Neural progenitor cell (in vitro differentiated cells): ENCODE data around the gene FRS3. TPM values are rescaled to one million over a fixed set of nuclear protein-coding genes. Genes with fewer than 3 reads are reported as not detected.

Experiments used
- DNase-seq: peaks from one replicate; pipeline ENCODE4 v3.0.0-alpha.2; 2016; ENCODE audit warnings: low spot score
- H2AFZ ChIP-seq: fragments of 200-600 bp; sonication (generic); replicated peaks from 2 replicates; pipeline ENCODE4 v1.6.1; 2016; ENCODE audit warnings: antibody characterized with exemption
- H3F3A ChIP-seq: fragments of 200-600 bp; sonication (generic); 2 replicates; pipeline ENCODE4 v1.6.1; 2016; ENCODE audit warnings: antibody characterized with exemption, low read depth
- H3K27ac ChIP-seq: fragments of 200-600 bp; sonication (generic); 2 replicates; pipeline ENCODE4 v1.5.1; 2016; ENCODE audit warnings: mild to moderate bottlenecking
- H3K27me3 ChIP-seq: fragments of 200-600 bp; sonication (generic); 2 replicates; pipeline ENCODE4 v1.6.1; 2016; ENCODE audit warnings: mild to moderate bottlenecking, moderate library complexity
- H3K36me3 ChIP-seq: fragments of 200-600 bp; sonication (generic); 2 replicates; pipeline ENCODE4 v1.5.1; 2016
- H3K4me1 ChIP-seq: fragments of 200-600 bp; sonication (generic); 2 replicates; pipeline ENCODE4 v1.6.1; 2016; ENCODE audit warnings: mixed run types
- H3K4me2 ChIP-seq: fragments of 200-600 bp; sonication (generic); 2 replicates; pipeline ENCODE4 v1.6.1; 2016
- H3K4me3 ChIP-seq: fragments of 200-600 bp; sonication (generic); 2 replicates; pipeline ENCODE4 v1.5.1; 2016
- H3K79me2 ChIP-seq: fragments of 200-600 bp; sonication (generic); 2 replicates; pipeline ENCODE4 v1.6.1; 2016; ENCODE audit warnings: low read depth
- H3K9ac ChIP-seq: fragments of 200-600 bp; sonication (generic); 2 replicates; pipeline ENCODE4 v1.6.1; 2016
- H3K9me3 ChIP-seq: fragments of 200-600 bp; sonication (generic); 2 replicates; pipeline ENCODE4 v1.5.1; 2016; ENCODE audit warnings: low read depth
- H4K20me1 ChIP-seq: fragments of 200-600 bp; sonication (generic); 2 replicates; pipeline ENCODE4 v1.6.1; 2016; ENCODE audit warnings: low read depth
- H3K27ac Mint-ChIP-seq: 3 replicates; pipeline ENCODE4 v1.8.0; 2021; ENCODE audit warnings: mixed read lengths
- H3K27me3 Mint-ChIP-seq: 2 replicates; pipeline ENCODE4 v1.8.0; 2022; ENCODE audit warnings: low read depth, mild to moderate bottlenecking, inconsistent platforms, moderate library complexity, mixed read lengths; ENCODE audit not compliant: insufficient read depth
- H3K36me3 Mint-ChIP-seq: 3 replicates; pipeline ENCODE4 v1.8.0; 2021; ENCODE audit warnings: mixed read lengths
- H3K4me1 Mint-ChIP-seq: 3 replicates; pipeline ENCODE4 v1.8.0; 2021; ENCODE audit warnings: mixed read lengths
- H3K4me3 Mint-ChIP-seq: 3 replicates; pipeline ENCODE4 v1.8.0; 2021; ENCODE audit warnings: mild to moderate bottlenecking, moderate library complexity, mixed read lengths
- H3K9me3 Mint-ChIP-seq: 3 replicates; pipeline ENCODE4 v1.8.0; 2020; ENCODE audit warnings: mixed read lengths
- EZH2 ChIP-seq: fragments of 200-600 bp; sonication (generic); IDR thresholded peaks from 2 replicates; pipeline ENCODE4 v1.6.1; 2017; ENCODE audit warnings: antibody characterized with exemption, mild to moderate bottlenecking, moderate library complexity
- EZH2phosphoT487 ChIP-seq: fragments of 200-600 bp; sonication (generic); IDR thresholded peaks from 2 replicates; pipeline ENCODE4 v1.6.1; 2017; ENCODE audit warnings: antibody characterized with exemption
- total RNA-seq: library from RNA; depleted of rRNA; stranded (reverse); fragments of >200 nt; gene quantifications from 2 replicates; pipeline ENCODE4 v1.2.3, GENCODE V29; 2015; ENCODE audit warnings: low replicate concordance
- TF ChIP-seq, protein P1 (sequence below): fragments of 200-600 bp; sonication (generic); IDR thresholded peaks from 2 replicates; pipeline ENCODE4 v1.5.1; 2017; ENCODE audit warnings: antibody characterized with exemption, mild to moderate bottlenecking

Gene FRS3
- total RNA-seq, 1 donor from 2014 or later = 1.9 TPM

DNA sequence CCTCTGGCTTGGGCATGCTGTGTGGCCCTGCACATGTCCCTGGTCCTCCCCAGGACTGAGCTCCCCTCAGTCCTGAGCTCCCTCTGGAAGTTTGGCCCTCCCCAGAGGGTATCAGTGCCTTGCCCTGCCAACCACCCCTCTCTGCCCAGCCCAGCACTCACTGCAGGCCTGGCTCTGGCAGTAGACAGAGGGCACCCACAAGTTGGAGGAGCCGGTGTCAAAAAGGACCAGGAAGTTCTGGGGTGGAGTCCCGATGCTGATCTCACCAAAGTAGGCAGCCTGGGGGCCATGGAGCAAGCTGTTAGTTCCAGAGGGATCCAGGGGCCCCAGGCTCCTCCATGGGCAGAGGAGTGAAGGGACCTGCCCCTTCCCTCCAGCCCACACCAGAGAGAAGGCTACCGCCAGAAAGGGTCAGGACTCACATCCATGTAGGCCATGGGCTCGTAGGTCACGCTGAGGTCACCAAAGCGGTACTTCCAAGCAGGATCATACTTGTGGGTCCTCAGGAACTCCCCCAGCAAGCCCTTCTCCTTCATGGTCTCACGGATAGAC, 35.4 kb downstream of the FRS3 start:
- Histone ChIP-seq H3K9me3 (no peaks in the 10 kb centered on the region), H3K4me1 (peaks cover 4% of the 10 kb centered on the region), H3K36me3 (no peaks in the 10 kb centered on the region), H4K20me1 (no peaks in the 10 kb centered on the region), H3K79me2 (no peaks in the 10 kb centered on the region), H3K27ac (no peak overlapping the region), H3K4me2 (no peak overlapping the region), H3K9ac (no peak overlapping the region), H2AFZ (no peak overlapping the region), H3K4me3 (no peak overlapping the region), H3F3A (no peaks in the 10 kb centered on the region), H3K27me3 (no peaks in the 10 kb centered on the region)
- H3K4me3 Mint-ChIP-seq = no peak overlapping the region
- no peaks in the 10 kb centered on the region for H3K9me3 Mint-ChIP-seq
- H3K4me1 Mint-ChIP-seq = no peaks in the 10 kb centered on the region
- no peak for DNase-seq
- no peak overlapping the region for H3K27ac Mint-ChIP-seq
- H3K36me3 Mint-ChIP-seq = no peaks in the 10 kb centered on the region
- TF ChIP-seq, protein P1, sequence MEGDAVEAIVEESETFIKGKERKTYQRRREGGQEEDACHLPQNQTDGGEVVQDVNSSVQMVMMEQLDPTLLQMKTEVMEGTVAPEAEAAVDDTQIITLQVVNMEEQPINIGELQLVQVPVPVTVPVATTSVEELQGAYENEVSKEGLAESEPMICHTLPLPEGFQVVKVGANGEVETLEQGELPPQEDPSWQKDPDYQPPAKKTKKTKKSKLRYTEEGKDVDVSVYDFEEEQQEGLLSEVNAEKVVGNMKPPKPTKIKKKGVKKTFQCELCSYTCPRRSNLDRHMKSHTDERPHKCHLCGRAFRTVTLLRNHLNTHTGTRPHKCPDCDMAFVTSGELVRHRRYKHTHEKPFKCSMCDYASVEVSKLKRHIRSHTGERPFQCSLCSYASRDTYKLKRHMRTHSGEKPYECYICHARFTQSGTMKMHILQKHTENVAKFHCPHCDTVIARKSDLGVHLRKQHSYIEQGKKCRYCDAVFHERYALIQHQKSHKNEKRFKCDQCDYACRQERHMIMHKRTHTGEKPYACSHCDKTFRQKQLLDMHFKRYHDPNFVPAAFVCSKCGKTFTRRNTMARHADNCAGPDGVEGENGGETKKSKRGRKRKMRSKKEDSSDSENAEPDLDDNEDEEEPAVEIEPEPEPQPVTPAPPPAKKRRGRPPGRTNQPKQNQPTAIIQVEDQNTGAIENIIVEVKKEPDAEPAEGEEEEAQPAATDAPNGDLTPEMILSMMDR = no peak
- TF ChIP-seq EZH2phosphoT487 (no peak), EZH2 (no peak)
- H3K27me3 Mint-ChIP-seq = peaks cover 2% of the 10 kb centered on the region

DNA sequence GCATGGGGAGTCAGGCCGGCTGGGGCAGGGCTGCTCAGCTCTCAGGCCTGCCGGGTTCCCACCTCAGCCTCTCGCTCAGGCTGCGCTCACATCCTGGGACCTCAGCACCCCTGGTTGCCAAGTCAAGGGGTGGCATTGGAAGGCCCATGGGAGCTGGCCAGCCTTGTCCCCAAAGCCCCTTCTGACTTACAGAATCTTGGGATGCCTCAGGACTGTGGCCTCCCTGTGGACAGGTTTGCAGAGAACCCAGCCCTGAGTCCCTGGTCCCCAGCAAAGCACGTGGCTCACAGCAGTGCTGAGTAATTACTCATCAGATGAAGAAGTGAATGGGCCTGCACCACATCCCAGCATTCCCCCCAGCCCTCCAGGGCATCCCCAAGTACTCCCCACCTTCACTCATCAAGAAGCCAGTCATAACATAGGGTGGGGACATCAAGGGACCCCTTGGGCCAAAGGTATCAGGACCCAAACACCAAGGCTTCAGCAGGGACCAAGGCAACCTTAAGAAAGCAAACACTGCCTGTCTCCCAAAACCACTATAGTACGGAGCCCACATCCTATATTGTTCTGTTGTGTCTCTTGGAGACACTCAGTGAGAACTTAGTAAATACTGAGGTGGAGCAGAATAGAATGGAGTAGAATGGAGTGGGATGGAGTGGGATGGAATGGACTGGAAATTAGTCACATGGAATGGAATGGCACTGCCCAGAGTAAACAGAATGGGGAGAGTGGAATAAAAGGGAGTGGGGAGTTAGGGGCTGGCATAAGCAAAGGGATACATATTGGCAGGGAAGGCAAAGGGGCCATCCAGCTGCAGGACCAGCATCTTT, 36.1 kb downstream of the FRS3 start:
- Mint-ChIP-seq H3K36me3 (no peaks in the 10 kb centered on the region), H3K4me1 (peaks cover 2% of the 10 kb centered on the region)
- H2AFZ ChIP-seq = no peak overlapping the region

DNA sequence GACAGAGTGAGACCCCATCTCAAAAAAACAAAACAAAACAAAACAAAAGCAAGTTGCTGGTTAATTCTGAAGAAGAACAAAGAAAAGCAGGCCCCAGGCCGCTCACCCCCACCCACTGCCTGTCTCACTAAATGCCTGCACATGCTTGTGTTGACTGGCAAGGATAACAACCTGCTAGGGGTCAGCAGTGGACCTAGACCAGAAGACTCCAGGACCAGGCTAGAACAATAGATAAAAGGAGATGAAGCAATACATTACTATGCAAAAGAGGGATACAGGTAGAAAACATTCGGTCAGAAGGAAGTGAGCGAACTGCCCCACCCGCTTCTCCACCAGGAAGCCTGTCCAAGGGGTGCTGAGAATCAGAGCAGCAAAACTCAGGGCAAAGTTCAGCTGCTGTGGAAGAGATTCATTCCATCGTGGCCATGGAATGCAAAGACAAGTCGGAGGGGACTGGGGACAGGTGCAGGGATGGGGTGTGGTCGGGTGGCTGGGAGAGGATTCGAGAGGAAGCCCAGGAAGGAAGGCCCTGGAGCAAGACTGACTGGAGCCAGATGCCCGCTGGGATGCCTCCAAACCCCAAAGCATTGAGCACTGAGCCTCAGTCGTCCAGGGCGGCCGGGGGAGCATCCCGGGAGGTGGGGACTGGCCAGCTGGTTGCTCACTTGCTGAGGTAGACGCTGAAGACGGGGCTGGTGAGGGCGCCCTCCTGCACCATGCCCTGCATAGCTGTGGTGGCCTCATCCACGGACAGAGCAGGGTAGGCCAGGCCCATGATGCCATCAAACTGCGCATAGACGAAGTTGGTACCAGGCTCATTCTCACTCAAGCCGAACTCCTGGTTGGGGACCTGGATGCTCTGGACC, 37.8 kb downstream of the FRS3 start:
- no peak overlapping the region for H3K27ac Mint-ChIP-seq
- H3K9me3 ChIP-seq = no peaks in the 10 kb centered on the region

More for the DNA sequence above, 36.1 kb downstream of the FRS3 start:
- TF ChIP-seq EZH2phosphoT487 (no peak), EZH2 (no peak)
- TF ChIP-seq, protein P1 = no peak
- Mint-ChIP-seq H3K27me3 (peaks cover 6% of the 10 kb centered on the region), H3K27ac (peak overlapping the region; percentile 17), H3K9me3 (no peaks in the 10 kb centered on the region), H3K4me3 (no peak overlapping the region)
- no peak for DNase-seq
- no peaks in the 10 kb centered on the region for H3K79me2 ChIP-seq
- no peak overlapping the region for H3K4me2 ChIP-seq
- no peaks in the 10 kb centered on the region for H3F3A ChIP-seq
- no peaks in the 10 kb centered on the region for H3K36me3 ChIP-seq
- no peaks in the 10 kb centered on the region for H3K9me3 ChIP-seq
- H3K4me1 ChIP-seq = peaks cover 4% of the 10 kb centered on the region
- H3K27me3 ChIP-seq = no peaks in the 10 kb centered on the region
- no peak overlapping the region for H3K4me3 ChIP-seq
- H3K9ac ChIP-seq = no peak overlapping the region
- H4K20me1 ChIP-seq = no peaks in the 10 kb centered on the region
- H3K27ac ChIP-seq = no peak overlapping the region

More for the DNA sequence above, 37.8 kb downstream of the FRS3 start:
- no peak overlapping the region for H3K4me2 ChIP-seq
- no peaks in the 10 kb centered on the region for H3K36me3 ChIP-seq
- no peak overlapping the region for H3K9ac ChIP-seq
- H3K9me3 Mint-ChIP-seq = no peaks in the 10 kb centered on the region
- H3K4me1 ChIP-seq = peaks cover 4% of the 10 kb centered on the region
- H3K36me3 Mint-ChIP-seq = no peaks in the 10 kb centered on the region
- no peak for DNase-seq
- H3K4me1 Mint-ChIP-seq = peaks cover 2% of the 10 kb centered on the region
- no peak overlapping the region for H3K4me3 ChIP-seq
- peaks cover 6% of the 10 kb centered on the region for H3K27me3 Mint-ChIP-seq
- no peak overlapping the region for H3K27ac ChIP-seq
- H3K27me3 ChIP-seq = no peaks in the 10 kb centered on the region
- H3F3A ChIP-seq = no peaks in the 10 kb centered on the region
- H3K4me3 Mint-ChIP-seq = peak overlapping the region; percentile 31
- TF ChIP-seq, protein P1 = no peak
- no peak for TF ChIP-seq EZH2phosphoT487
- TF ChIP-seq EZH2 = no peak
- no peak overlapping the region for H2AFZ ChIP-seq
- H4K20me1 ChIP-seq = no peaks in the 10 kb centered on the region
- no peaks in the 10 kb centered on the region for H3K79me2 ChIP-seq
